GM12878 (cell line): ENCODE measurements around the gene TNP2. TPM values are rescaled to one million over a fixed set of nuclear protein-coding genes. Genes with fewer than 3 reads are reported as not detected.

Experiments
- EED ChIP-seq: sonication (generic); IDR thresholded peaks from 2 replicates; pipeline ENCODE4 v1.6.1; 2016; ENCODE audit warnings: antibody characterized with exemption, low read depth
- ESRRA ChIP-seq: IDR thresholded peaks from 2 replicates; pipeline ENCODE4 v1.6.1; 2012; ENCODE audit warnings: mild to moderate bottlenecking, low read length, improper control_type of control experiment
- ETV6 ChIP-seq, 2 experiments: fragments of 450-650 bp in 1 of 2; IDR thresholded peaks in 1 of 2; conservative IDR thresholded peaks in 1 of 2; 2 replicates each; pipeline ENCODE4 v1.6.1; 2014; ENCODE audit warnings: antibody characterized with exemption in 1 of 2, borderline replicate concordance in 1 of 2, low read depth in 1 of 2, mild to moderate bottlenecking in 1 of 2, moderate library complexity in 1 of 2
- NR2F1 ChIP-seq: fragments of 450-650 bp; conservative IDR thresholded peaks from 2 replicates; pipeline ENCODE4 v1.6.1; 2017; ENCODE audit warnings: mild to moderate bottlenecking
- YBX1 ChIP-seq: fragments of 450-650 bp; IDR thresholded peaks from 2 replicates; pipeline ENCODE4 v1.6.1; 2016; ENCODE audit warnings: antibody characterized with exemption
- polyA plus RNA-seq, 11 experiments: library from polyadenylated mRNA; depleted of rRNA in 4 of 11; unstranded in 6 of 11; stranded (reverse) in 5 of 11; fragments of >200 nt; fragmentation: Nextera tagmentation in 4 of 11; fragmentation: Illumina TruSeq in 1 of 11; extraction: Ambion mirVana in 4 of 11; extraction: Trizol in 1 of 11; gene quantifications; 1 replicate in 1 of 11; 2 replicates in 10 of 11; pipeline versions ENCODE4 v1.2.1 to v1.2.3, GENCODE V29; 2011 to 2016; ENCODE audit warnings: inconsistent platforms in 2 of 11, missing spikeins in 2 of 11, low read depth in 1 of 11
- total RNA-seq, 4 experiments: library from RNA; depleted of rRNA in 3 of 4; stranded (reverse); fragments of >200 nt in 3 of 4; fragmentation: Illumina TruSeq in 1 of 4; extraction: Trizol in 1 of 4; gene quantifications; 2 replicates each; pipeline versions ENCODE4 v1.2.1 to v1.2.3, GENCODE V29; 2013 to 2021
- TF ChIP-seq, protein P1 (sequence below): IDR thresholded peaks from 2 replicates; pipeline ENCODE4 v1.6.1; 2012; ENCODE audit warnings: low read depth, low read length, improper control_type of control experiment
- TF ChIP-seq, protein P2 (sequence below): IDR thresholded peaks from 2 replicates; pipeline ENCODE4 v1.6.1; 2011; ENCODE audit warnings: borderline replicate concordance, low read depth, mild to moderate bottlenecking, moderate library complexity, mixed read lengths, low read length; ENCODE audit not compliant: insufficient read depth; ENCODE audit errors: extremely low read length
- TF ChIP-seq, protein P3 (sequence below): fragments of 450-650 bp; IDR thresholded peaks from 2 replicates; pipeline ENCODE4 v1.6.1; 2016; ENCODE audit warnings: mild to moderate bottlenecking
- TF ChIP-seq, protein P4 (sequence below): fragments of 450-650 bp; formaldehyde crosslinking; IDR thresholded peaks from 2 replicates; pipeline ENCODE4 v1.5.0; 2022; ENCODE audit warnings: mild to moderate bottlenecking, missing genetic modification characterization

TNP2 gene
- total and polyA plus RNA-seq, 10 of the 15 experiments (the other 5 are each of a cell fraction or from before 2014, with no cell fraction given) = not detected

DNA sequence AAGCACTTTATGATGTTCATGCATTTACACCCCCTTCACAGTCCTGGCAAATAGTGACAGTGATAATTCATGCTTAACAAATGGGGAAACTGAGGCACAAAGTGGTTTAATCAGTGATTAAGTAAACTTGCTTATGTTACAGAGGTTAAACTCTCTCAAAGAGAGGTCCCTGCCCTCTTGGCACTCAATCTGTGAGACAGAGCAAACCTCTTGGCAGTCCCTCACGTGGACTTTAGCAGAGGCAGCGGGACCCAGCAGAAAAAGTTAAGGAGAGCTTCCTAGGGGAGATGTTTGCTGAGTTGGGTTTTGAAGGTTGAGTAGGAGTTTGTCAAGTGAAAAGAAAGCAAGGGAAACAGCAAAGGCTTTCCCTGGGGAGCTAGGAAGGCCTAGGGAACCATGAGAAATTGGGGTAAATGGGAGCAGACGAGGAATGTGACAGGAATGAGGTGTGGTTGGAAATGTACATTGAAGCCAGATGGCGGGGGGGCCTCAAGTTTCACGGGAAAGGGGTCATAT lies 23.8 kb downstream of the TNP2 start (continued):
- TF ChIP-seq, protein P1, sequence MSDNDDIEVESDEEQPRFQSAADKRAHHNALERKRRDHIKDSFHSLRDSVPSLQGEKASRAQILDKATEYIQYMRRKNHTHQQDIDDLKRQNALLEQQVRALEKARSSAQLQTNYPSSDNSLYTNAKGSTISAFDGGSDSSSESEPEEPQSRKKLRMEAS = no peak
- TF ChIP-seq NR2F1 (no peak), ESRRA (no peak), EED (no peak), ETV6 (conservative IDR thresholded peaks at IDR 0.05 in 1 of 2, IDR thresholded peaks at IDR 0.05 in 1 of 2; ENCODE audit: borderline replicate concordance in 1 of 2, low read depth in 1 of 2) (no peak), YBX1 (no peak)
- TF ChIP-seq, protein P2, sequence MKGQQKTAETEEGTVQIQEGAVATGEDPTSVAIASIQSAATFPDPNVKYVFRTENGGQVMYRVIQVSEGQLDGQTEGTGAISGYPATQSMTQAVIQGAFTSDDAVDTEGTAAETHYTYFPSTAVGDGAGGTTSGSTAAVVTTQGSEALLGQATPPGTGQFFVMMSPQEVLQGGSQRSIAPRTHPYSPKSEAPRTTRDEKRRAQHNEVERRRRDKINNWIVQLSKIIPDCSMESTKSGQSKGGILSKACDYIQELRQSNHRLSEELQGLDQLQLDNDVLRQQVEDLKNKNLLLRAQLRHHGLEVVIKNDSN = no peak
- TF ChIP-seq, protein P3, sequence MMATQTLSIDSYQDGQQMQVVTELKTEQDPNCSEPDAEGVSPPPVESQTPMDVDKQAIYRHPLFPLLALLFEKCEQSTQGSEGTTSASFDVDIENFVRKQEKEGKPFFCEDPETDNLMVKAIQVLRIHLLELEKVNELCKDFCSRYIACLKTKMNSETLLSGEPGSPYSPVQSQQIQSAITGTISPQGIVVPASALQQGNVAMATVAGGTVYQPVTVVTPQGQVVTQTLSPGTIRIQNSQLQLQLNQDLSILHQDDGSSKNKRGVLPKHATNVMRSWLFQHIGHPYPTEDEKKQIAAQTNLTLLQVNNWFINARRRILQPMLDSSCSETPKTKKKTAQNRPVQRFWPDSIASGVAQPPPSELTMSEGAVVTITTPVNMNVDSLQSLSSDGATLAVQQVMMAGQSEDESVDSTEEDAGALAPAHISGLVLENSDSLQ = no peak
- TF ChIP-seq, protein P4, sequence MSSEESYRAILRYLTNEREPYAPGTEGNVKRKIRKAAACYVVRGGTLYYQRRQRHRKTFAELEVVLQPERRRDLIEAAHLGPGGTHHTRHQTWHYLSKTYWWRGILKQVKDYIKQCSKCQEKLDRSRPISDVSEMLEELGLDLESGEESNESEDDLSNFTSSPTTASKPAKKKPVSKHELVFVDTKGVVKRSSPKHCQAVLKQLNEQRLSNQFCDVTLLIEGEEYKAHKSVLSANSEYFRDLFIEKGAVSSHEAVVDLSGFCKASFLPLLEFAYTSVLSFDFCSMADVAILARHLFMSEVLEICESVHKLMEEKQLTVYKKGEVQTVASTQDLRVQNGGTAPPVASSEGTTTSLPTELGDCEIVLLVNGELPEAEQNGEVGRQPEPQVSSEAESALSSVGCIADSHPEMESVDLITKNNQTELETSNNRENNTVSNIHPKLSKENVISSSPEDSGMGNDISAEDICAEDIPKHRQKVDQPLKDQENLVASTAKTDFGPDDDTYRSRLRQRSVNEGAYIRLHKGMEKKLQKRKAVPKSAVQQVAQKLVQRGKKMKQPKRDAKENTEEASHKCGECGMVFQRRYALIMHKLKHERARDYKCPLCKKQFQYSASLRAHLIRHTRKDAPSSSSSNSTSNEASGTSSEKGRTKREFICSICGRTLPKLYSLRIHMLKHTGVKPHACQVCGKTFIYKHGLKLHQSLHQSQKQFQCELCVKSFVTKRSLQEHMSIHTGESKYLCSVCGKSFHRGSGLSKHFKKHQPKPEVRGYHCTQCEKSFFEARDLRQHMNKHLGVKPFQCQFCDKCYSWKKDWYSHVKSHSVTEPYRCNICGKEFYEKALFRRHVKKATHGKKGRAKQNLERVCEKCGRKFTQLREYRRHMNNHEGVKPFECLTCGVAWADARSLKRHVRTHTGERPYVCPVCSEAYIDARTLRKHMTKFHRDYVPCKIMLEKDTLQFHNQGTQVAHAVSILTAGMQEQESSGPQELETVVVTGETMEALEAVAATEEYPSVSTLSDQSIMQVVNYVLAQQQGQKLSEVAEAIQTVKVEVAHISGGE (CRISPR knock-in tag) = no peak
